ENCODE measurements around the gene KSR1. TPM values are rescaled to one million over a fixed set of nuclear protein-coding genes. Genes with fewer than 3 reads are reported as not detected.

The KSR1 gene
- total RNA-seq, 4 donors from 2014 or later = 21.9 to 34.1 (median 29.0) TPM

- TF ChIP-seq CTCF (IDR thresholded peaks at IDR 0.05; ENCODE audit: low read depth) = no peak
Observed at GRCh38 chr17:27616414-27616813, 160.2 kb downstream of the KSR1 start.

- TF ChIP-seq CTCF (IDR thresholded peaks at IDR 0.05; ENCODE audit: low read depth) = no peak
Observed at GRCh38 chr17:27618417-27618816, 162.2 kb downstream of the KSR1 start.

GRCh38 chr17:27620721-27621120 is 164.5 kb downstream of the KSR1 start:
- no peak for TF ChIP-seq CTCF (IDR thresholded peaks at IDR 0.05; ENCODE audit: low read depth)

GRCh38 chr17:27621536-27621935 is 165.3 kb downstream of the KSR1 start:
- TF ChIP-seq CTCF (IDR thresholded peaks at IDR 0.05; ENCODE audit: low read depth) = no peak

- TF ChIP-seq CTCF (IDR thresholded peaks at IDR 0.05; ENCODE audit: low read depth) = no peak
Observed at GRCh38 chr17:27621942-27622559, 165.8 kb downstream of the KSR1 start.

GRCh38 chr17:27622986-27623385 is 166.7 kb downstream of the KSR1 start:
- TF ChIP-seq CTCF (IDR thresholded peaks at IDR 0.05; ENCODE audit: low read depth) = no peak

GRCh38 chr17:27623614-27624013 is 167.4 kb downstream of the KSR1 start:
- TF ChIP-seq CTCF (IDR thresholded peaks at IDR 0.05; ENCODE audit: low read depth) = no peak
